Pancreas (tissue), 10 donors: Measurements from ENCODE around the gene FGF12. TPM values are rescaled to one million over a fixed set of nuclear protein-coding genes. Genes with fewer than 3 reads are reported as not detected.

Source experiments
- ATAC-seq, 4 donors: fragments of 200-7000 bp; cut with Tn5 transposase; one replicate each; pipeline versions ENCODE4 v1.8.0 to v1.9.1; 2020; ENCODE audit warnings: mild to moderate bottlenecking in 4 of 4, moderate library complexity in 4 of 4
- DNase-seq, 6 donors: peaks; one replicate each; pipeline ENCODE4 v3.0.0-alpha.2; 2020
- FAIRE-seq: peaks from 2 replicates; lab custom pipeline; 2012; peaks lifted over from hg19 to GRCh38; lab: Jason Lieb, UNC
- H3K27ac ChIP-seq, 4 donors: fragments of 200-600 bp; sonication (generic); 1 replicate in 3 of 4; 2 replicates in 1 of 4; pipeline versions ENCODE4 v1.5.0 to v1.8.0; 2020
- H3K27me3 ChIP-seq, 4 donors: fragments of 200-600 bp; one replicate each; pipeline ENCODE4 v1.8.0; 2021
- H3K36me3 ChIP-seq, 3 donors: fragments of 200-600 bp; sonication (generic) in 1 of 3; one replicate each; pipeline versions ENCODE4 v1.5.0 to v1.8.0; 2020 to 2021
- H3K4me1 ChIP-seq, 3 donors: fragments of 200-600 bp; one replicate each; pipeline ENCODE4 v1.8.0; 2021
- H3K4me3 ChIP-seq, 4 donors: fragments of 200-600 bp; sonication (generic) in 2 of 4; one replicate each; pipeline versions ENCODE4 v1.5.0 to v1.8.0; 2020 to 2021
- H3K9me3 ChIP-seq, 4 donors: fragments of 200-600 bp; one replicate each; pipeline ENCODE4 v1.8.0; 2021
- WGBS, 2 donors: extraction: QIAGEN DNeasy Blood & Tissue Kit; methylation state at CpG; one replicate each; pipeline ENCODE4 v1.1.7; 2013; 5-methylcytosine and 5-hydroxymethylcytosine counted together
- intact Hi-C, 3 donors: fragments of 100-400 bp; cut with DNase I; formaldehyde crosslinking; loops; one replicate each; pipeline versions ENCODE4 v1.11.1 to v1.14.2; 2022
- polyA plus RNA-seq, 2 donors: library from polyadenylated mRNA; stranded (reverse); fragments of 200-250 nt; gene quantifications; one replicate each; pipeline ENCODE4 v1.2.3, GENCODE V29; 2013
- total RNA-seq, 6 donors: library from RNA; stranded (reverse); fragmentation: NEBNext Ultra II Directional in 4 of 6; extraction: Animal tissue kit (Norgen Biotek cat#: 25700) in 4 of 6; gene quantifications; one replicate each; pipeline versions ENCODE4 v1.2.1 to v1.2.4, GENCODE V29; 2021 to 2023
- TF ChIP-seq, protein P1 (sequence below), 4 donors: fragments of 200-600 bp; sonication (generic) in 3 of 4; IDR thresholded peaks; one replicate each; pipeline versions ENCODE4 v1.5.0 to v1.8.0; 2021; ENCODE audit warnings: antibody characterized with exemption in 4 of 4
- donor health status: healthy with polysubstance abuse.
- donor health status: DM: no; HTN: no; CAD: no; lungs with moderate emphysema.
- donor health status: DM: no; HTN: no; CAD: no.
- donor health status: control.
- donor health status: control.
- donor health status: Bipolar disorder and iron deficiency.
- donor health status: DM: yes; HTN: yes; CAD: no.
- donor health status: DM: no; HTN: no; CAD: no.
- donor health status: DM: no; HTN: no; CAD: no.
- donor health status: DM: yes; HTN: yes; CAD: no.

The FGF12 gene
- total and polyA plus RNA-seq, 8 donors: 3.6 to 8.6 (median 6.4) TPM

DNA sequence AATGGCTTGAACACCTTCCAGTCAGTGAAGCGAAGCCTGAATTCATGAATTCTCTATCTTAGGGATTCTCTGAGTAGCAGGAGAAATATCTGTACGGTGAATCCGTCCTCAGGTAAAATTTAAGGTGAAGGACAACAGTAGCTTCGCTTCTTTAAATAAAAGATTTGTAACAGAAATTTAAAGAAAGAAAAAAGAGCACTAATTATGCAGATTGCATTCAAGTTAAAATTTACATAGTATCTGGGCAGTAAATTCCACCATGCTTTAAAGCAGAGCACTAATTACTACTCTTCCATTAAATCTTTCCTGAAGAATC lies 282.6 kb downstream of the FGF12 start:
- intact Hi-C loops: no loop called here
- no peak overlapping the region for H3K27ac ChIP-seq

GRCh38 chr3:192444096-192444790 lies 283.1 kb downstream of the FGF12 start:
- no peak for FAIRE-seq
- ATAC-seq: peak; percentile 83 to 97 (median 94)
- intact Hi-C loops: no loop called here
- Histone ChIP-seq H3K36me3 (no peaks in the 10 kb centered on the region), H3K4me1 (no peaks in the 10 kb centered on the region), H3K27ac (no peak overlapping the region), H3K9me3 (no peaks in the 10 kb centered on the region), H3K27me3 (no peaks in the 10 kb centered on the region), H3K4me3 (no peak overlapping the region)
- TF ChIP-seq, protein P1, sequence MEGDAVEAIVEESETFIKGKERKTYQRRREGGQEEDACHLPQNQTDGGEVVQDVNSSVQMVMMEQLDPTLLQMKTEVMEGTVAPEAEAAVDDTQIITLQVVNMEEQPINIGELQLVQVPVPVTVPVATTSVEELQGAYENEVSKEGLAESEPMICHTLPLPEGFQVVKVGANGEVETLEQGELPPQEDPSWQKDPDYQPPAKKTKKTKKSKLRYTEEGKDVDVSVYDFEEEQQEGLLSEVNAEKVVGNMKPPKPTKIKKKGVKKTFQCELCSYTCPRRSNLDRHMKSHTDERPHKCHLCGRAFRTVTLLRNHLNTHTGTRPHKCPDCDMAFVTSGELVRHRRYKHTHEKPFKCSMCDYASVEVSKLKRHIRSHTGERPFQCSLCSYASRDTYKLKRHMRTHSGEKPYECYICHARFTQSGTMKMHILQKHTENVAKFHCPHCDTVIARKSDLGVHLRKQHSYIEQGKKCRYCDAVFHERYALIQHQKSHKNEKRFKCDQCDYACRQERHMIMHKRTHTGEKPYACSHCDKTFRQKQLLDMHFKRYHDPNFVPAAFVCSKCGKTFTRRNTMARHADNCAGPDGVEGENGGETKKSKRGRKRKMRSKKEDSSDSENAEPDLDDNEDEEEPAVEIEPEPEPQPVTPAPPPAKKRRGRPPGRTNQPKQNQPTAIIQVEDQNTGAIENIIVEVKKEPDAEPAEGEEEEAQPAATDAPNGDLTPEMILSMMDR (IDR thresholded peaks at IDR 0.05): peak; percentile 96 to 99 (median 98)
- DNase-seq: peak; percentile 28 to 86 (median 70)
- WGBS, 2 donors: 21 to 24% methylated on average over 12 of the region's 12 CpGs

More for the DNA sequence above, 282.6 kb downstream of the FGF12 start:
- Histone ChIP-seq H3K4me3 (no peak overlapping the region), H3K9me3 (no peaks in the 10 kb centered on the region), H3K4me1 (no peaks in the 10 kb centered on the region), H3K36me3 (no peaks in the 10 kb centered on the region), H3K27me3 (no peaks in the 10 kb centered on the region)
- FAIRE-seq (no peak), ATAC-seq (no peak), DNase-seq (no peak)
- TF ChIP-seq, protein P1 (IDR thresholded peaks at IDR 0.05): no peak
- 32 to 40% methylated on average over 4 of the region's 4 CpGs for WGBS, 2 donors

GRCh38 chr3:192435241-192435640 lies 292.1 kb downstream of the FGF12 start:
- peaks cover 0 to 16% (median 8%) of the 10 kb centered on the region in 3 donors for H3K4me1 ChIP-seq
- DNase-seq: no peak
- H3K27me3 ChIP-seq: no peaks in the 10 kb centered on the region
- TF ChIP-seq, protein P1 (IDR thresholded peaks at IDR 0.05): no peak
- ATAC-seq: no peak
- intact Hi-C loops: loop anchor here in 2 of 3 donors (10.0 kb wide), 2 partner anchors 250 to 1010 kb away; no protein-coding TSS in a partner anchor
- no peaks in the 10 kb centered on the region for H3K36me3 ChIP-seq
- no peaks in the 10 kb centered on the region for H3K9me3 ChIP-seq
- no peak overlapping the region for H3K4me3 ChIP-seq
- FAIRE-seq: no peak
- no peak overlapping the region for H3K27ac ChIP-seq
- 61 to 74% methylated on average over 3 of the region's 3 CpGs for WGBS, 2 donors

- FAIRE-seq (no peak), DNase-seq (no peak), ATAC-seq (peak; percentile 54 to 79 (median 62))
- TF ChIP-seq, protein P1 (IDR thresholded peaks at IDR 0.05): no peak
- Histone ChIP-seq H3K4me3 (no peak overlapping the region), H3K9me3 (no peaks in the 10 kb centered on the region), H3K27me3 (no peaks in the 10 kb centered on the region), H3K27ac (peak overlapping the region in 2 of 4 donors; percentile 44 to 46), H3K36me3 (no peaks in the 10 kb centered on the region), H3K4me1 (peaks cover 0 to 16% (median 8%) of the 10 kb centered on the region in 3 donors)
- intact Hi-C loops: loop anchor here in 2 of 3 donors (10.0 kb wide), 2 partner anchors 249 to 1009 kb away; no protein-coding TSS in a partner anchor
- 51 to 60% methylated on average over 2 of the region's 2 CpGs for WGBS, 2 donors
Measured at GRCh38 chr3:192434186-192434585, 293.2 kb downstream of the FGF12 start.

- Histone ChIP-seq H3K4me3 (no peak overlapping the region), H3K4me1 (peaks cover 0 to 16% (median 8%) of the 10 kb centered on the region in 3 donors), H3K36me3 (no peaks in the 10 kb centered on the region), H3K27ac (peak overlapping the region in 2 of 4 donors; percentile 44 to 46), H3K9me3 (no peaks in the 10 kb centered on the region), H3K27me3 (no peaks in the 10 kb centered on the region)
- FAIRE-seq (no peak), ATAC-seq (peak; percentile 90 to 94 (median 92)), DNase-seq (peak in 4 of 6 donors; percentile 34 to 53 (median 42))
- TF ChIP-seq, protein P1 (IDR thresholded peaks at IDR 0.05): no peak
- intact Hi-C loops: loop anchor here in 2 of 3 donors (10.0 kb wide), 2 partner anchors 249 to 1009 kb away; no protein-coding TSS in a partner anchor
- WGBS, 2 donors: 11 to 14% methylated on average over 5 of the region's 5 CpGs
Measured at GRCh38 chr3:192433704-192434103, 293.6 kb downstream of the FGF12 start.
